Measurements from ENCODE around the gene BRPF1.

The BRPF1 gene

GRCh38 chr3:9717563-9717962 is 14.0 kb upstream of the BRPF1 start:
- H3K27ac ChIP-seq (ENCODE audit: low read depth, low read length): no peak overlapping the region
- H3K4me3 ChIP-seq (ENCODE audit: low read depth, low read length): no peak overlapping the region
- no peak overlapping the region for H2AFZ ChIP-seq (ENCODE audit: low read length, unreplicated experiment)
- H3K4me1 ChIP-seq (ENCODE audit: control insufficient read depth, insufficient read depth, low read length, unreplicated experiment): peaks cover 12% of the 10 kb centered on the region
- H3K27me3 ChIP-seq (ENCODE audit: insufficient read depth, low read length): peaks cover 14% of the 10 kb centered on the region
- no peaks in the 10 kb centered on the region for H3K79me2 ChIP-seq (ENCODE audit: control insufficient read depth, insufficient read depth, low read length, unreplicated experiment)
- H3K36me3 ChIP-seq (ENCODE audit: insufficient read depth, low read length): no peaks in the 10 kb centered on the region

DNA sequence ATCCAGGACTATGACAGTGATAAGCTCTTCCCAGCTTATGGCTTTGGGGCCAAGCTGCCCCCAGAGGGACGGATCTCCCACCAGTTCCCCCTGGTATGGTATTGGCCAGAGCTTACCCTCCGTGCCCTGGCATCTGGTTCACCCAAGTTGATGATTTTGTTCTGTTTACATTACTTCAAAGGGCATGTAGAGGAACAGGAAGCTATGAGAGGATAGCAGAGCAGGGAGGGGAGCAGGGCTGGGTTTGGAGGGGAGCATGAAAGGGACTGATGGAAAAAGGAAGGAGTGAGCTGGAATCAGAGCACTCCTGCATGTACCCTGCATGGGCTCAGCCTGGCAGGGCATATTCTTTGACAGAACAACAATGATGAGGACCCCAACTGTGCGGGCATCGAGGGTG is 13.4 kb upstream of the BRPF1 start:
- Histone ChIP-seq H3K79me2 (ENCODE audit: control insufficient read depth, insufficient read depth, low read length, unreplicated experiment) (no peaks in the 10 kb centered on the region), H3K27ac (ENCODE audit: low read depth, low read length) (no peak overlapping the region), H3K36me3 (ENCODE audit: insufficient read depth, low read length) (no peaks in the 10 kb centered on the region), H3K27me3 (ENCODE audit: insufficient read depth, low read length) (peaks cover 8% of the 10 kb centered on the region), H3K4me1 (ENCODE audit: control insufficient read depth, insufficient read depth, low read length, unreplicated experiment) (peaks cover 12% of the 10 kb centered on the region), H2AFZ (ENCODE audit: low read length, unreplicated experiment) (no peak overlapping the region), H3K4me3 (ENCODE audit: low read depth, low read length) (no peak overlapping the region)

GRCh38 chr3:9721015-9721699 is 10.4 kb upstream of the BRPF1 start:
- no peak overlapping the region for H3K27ac ChIP-seq (ENCODE audit: low read depth, low read length)
- peaks cover 10% of the 10 kb centered on the region for H3K4me1 ChIP-seq (ENCODE audit: control insufficient read depth, insufficient read depth, low read length, unreplicated experiment)
- H3K4me3 ChIP-seq (ENCODE audit: low read depth, low read length): no peak overlapping the region
- H3K79me2 ChIP-seq (ENCODE audit: control insufficient read depth, insufficient read depth, low read length, unreplicated experiment): no peaks in the 10 kb centered on the region
- H3K27me3 ChIP-seq (ENCODE audit: insufficient read depth, low read length): peaks cover 3% of the 10 kb centered on the region; the same call in 1 of the 2 replicates
- H3K36me3 ChIP-seq (ENCODE audit: insufficient read depth, low read length): no peaks in the 10 kb centered on the region
- no peak overlapping the region for H2AFZ ChIP-seq (ENCODE audit: low read length, unreplicated experiment)

DNA sequence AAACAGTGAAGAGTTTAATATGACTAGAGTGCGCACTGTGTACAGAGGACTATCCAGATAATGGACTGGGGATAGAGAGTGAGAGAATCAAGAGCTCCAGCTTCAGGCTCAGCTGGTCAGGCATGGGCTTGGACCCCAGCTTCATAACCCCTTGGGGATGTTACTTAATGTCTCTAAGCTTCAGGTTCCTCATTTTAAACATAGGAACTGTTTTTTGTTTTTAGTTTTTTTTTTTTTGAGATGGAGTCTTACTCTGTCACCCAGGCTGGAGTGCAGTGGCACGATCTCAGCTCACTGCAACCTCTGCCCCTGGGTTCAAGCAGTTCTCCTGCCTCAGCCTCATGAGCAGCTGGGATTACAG is 9.9 kb upstream of the BRPF1 start:
- peaks cover 3% of the 10 kb centered on the region; the same call in 1 of the 2 replicates for H3K27me3 ChIP-seq (ENCODE audit: insufficient read depth, low read length)
- no peak overlapping the region for H3K27ac ChIP-seq (ENCODE audit: low read depth, low read length)
- H3K79me2 ChIP-seq (ENCODE audit: control insufficient read depth, insufficient read depth, low read length, unreplicated experiment): no peaks in the 10 kb centered on the region
- no peak overlapping the region for H2AFZ ChIP-seq (ENCODE audit: low read length, unreplicated experiment)
- H3K36me3 ChIP-seq (ENCODE audit: insufficient read depth, low read length): no peaks in the 10 kb centered on the region
- H3K4me3 ChIP-seq (ENCODE audit: low read depth, low read length): no peak overlapping the region
- peaks cover 9% of the 10 kb centered on the region for H3K4me1 ChIP-seq (ENCODE audit: control insufficient read depth, insufficient read depth, low read length, unreplicated experiment)

DNA sequence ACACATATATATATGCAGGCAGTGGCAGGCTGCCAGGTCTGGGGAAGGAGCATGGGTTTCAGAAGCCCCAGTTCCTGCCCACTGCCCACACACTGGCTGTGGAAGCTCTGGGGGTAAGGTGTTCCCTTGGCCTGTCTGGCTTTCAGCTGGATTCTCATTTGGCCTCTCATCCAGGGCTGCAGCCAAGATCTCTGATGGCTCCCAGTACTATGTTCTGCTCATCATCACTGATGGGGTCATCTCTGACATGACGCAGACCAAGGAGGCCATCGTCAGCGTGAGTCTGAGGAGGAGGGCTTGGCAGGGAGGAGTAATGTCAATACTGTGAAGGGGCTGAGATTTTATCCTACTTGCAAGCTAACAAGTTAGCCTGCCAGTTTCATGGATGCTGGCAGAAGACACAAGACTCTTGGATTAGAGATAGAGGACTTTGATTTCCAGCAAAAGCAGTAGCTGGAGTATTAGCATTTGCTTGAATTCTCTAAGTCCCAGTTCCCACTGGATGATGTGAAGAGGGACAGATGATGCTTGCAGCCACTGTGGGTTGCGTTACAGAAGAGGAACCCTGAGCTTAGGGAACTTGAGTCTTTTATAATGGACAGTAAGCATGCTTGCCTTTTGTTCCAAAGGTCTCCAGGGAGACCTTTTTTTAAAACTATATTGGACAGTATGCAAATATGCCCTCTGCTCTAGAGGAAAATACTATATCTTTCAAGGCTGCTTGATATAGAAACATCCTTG is 5.6 kb upstream of the BRPF1 start:
- Histone ChIP-seq H3K27me3 (ENCODE audit: insufficient read depth, low read length) (no peaks in the 10 kb centered on the region), H3K4me3 (ENCODE audit: low read depth, low read length) (no peak overlapping the region), H2AFZ (ENCODE audit: low read length, unreplicated experiment) (no peak overlapping the region), H3K4me1 (ENCODE audit: control insufficient read depth, insufficient read depth, low read length, unreplicated experiment) (peaks cover 22% of the 10 kb centered on the region), H3K27ac (ENCODE audit: low read depth, low read length) (no peak overlapping the region), H3K79me2 (ENCODE audit: control insufficient read depth, insufficient read depth, low read length, unreplicated experiment) (no peaks in the 10 kb centered on the region), H3K36me3 (ENCODE audit: insufficient read depth, low read length) (no peaks in the 10 kb centered on the region)

GRCh38 chr3:9727041-9727595 is 4.4 kb upstream of the BRPF1 start:
- Histone ChIP-seq H3K79me2 (ENCODE audit: control insufficient read depth, insufficient read depth, low read length, unreplicated experiment) (peaks cover 5% of the 10 kb centered on the region), H3K4me1 (ENCODE audit: control insufficient read depth, insufficient read depth, low read length, unreplicated experiment) (peaks cover 18% of the 10 kb centered on the region), H3K27me3 (ENCODE audit: insufficient read depth, low read length) (no peaks in the 10 kb centered on the region), H3K27ac (ENCODE audit: low read depth, low read length) (no peak overlapping the region), H2AFZ (ENCODE audit: low read length, unreplicated experiment) (no peak overlapping the region), H3K4me3 (ENCODE audit: low read depth, low read length) (no peak overlapping the region), H3K36me3 (ENCODE audit: insufficient read depth, low read length) (no peaks in the 10 kb centered on the region)

DNA sequence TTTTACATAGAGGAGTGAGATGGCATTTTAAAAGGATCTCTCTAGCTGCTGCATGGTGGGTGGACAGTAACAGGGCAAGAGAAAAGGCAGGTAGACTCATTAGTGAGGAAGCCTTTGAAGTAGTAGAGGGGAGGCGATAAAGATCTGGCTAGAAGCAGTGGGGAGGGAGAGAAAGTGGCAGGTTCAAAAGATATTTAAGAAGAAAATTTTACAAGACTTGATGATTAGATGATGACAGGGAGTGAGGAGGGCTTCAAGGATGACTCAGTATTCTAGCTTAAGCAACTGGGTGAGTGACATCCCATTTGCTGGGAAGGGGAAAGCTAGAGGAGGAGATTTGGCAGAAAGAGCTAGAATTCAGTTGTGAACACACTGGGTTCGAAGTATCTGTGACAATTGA is 3.8 kb upstream of the BRPF1 start:
- Histone ChIP-seq H3K27me3 (ENCODE audit: insufficient read depth, low read length) (no peaks in the 10 kb centered on the region), H3K4me3 (ENCODE audit: low read depth, low read length) (no peak overlapping the region), H3K79me2 (ENCODE audit: control insufficient read depth, insufficient read depth, low read length, unreplicated experiment) (peaks cover 12% of the 10 kb centered on the region), H3K36me3 (ENCODE audit: insufficient read depth, low read length) (no peaks in the 10 kb centered on the region), H2AFZ (ENCODE audit: low read length, unreplicated experiment) (no peak overlapping the region), H3K27ac (ENCODE audit: low read depth, low read length) (no peak overlapping the region), H3K4me1 (ENCODE audit: control insufficient read depth, insufficient read depth, low read length, unreplicated experiment) (peaks cover 20% of the 10 kb centered on the region)

DNA sequence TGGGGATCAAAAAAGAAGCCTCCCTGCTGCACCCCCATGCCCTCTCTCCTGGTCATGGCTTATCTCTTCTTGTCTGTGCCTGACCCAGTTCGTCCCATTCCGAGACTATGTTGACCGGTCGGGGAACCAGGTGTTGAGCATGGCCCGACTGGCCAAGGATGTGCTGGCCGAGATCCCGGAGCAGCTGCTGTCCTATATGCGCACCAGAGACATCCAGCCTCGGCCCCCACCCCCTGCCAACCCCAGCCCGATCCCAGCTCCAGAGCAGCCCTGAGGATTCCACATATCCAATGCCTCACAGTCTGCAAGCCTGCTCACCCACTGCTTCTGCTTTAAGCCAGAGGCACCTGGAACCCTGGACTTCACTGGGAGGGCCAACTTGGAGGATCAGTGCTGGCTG is 2.1 kb upstream of the BRPF1 start:
- no peaks in the 10 kb centered on the region for H3K36me3 ChIP-seq (ENCODE audit: insufficient read depth, low read length)
- H3K4me3 ChIP-seq (ENCODE audit: low read depth, low read length): no peak overlapping the region
- no peak overlapping the region for H3K27ac ChIP-seq (ENCODE audit: low read depth, low read length)
- H3K4me1 ChIP-seq (ENCODE audit: control insufficient read depth, insufficient read depth, low read length, unreplicated experiment): peaks cover 30% of the 10 kb centered on the region
- H3K79me2 ChIP-seq (ENCODE audit: control insufficient read depth, insufficient read depth, low read length, unreplicated experiment): peaks cover 28% of the 10 kb centered on the region
- H2AFZ ChIP-seq (ENCODE audit: low read length, unreplicated experiment): no peak overlapping the region
- no peaks in the 10 kb centered on the region for H3K27me3 ChIP-seq (ENCODE audit: insufficient read depth, low read length)

- Histone ChIP-seq H3K4me1 (ENCODE audit: control insufficient read depth, insufficient read depth, low read length, unreplicated experiment) (peaks cover 30% of the 10 kb centered on the region), H3K79me2 (ENCODE audit: control insufficient read depth, insufficient read depth, low read length, unreplicated experiment) (peaks cover 31% of the 10 kb centered on the region), H3K27me3 (ENCODE audit: insufficient read depth, low read length) (no peaks in the 10 kb centered on the region), H3K4me3 (ENCODE audit: low read depth, low read length) (peak overlapping the region; percentile 84), H3K27ac (ENCODE audit: low read depth, low read length) (peak overlapping the region; percentile 71), H2AFZ (ENCODE audit: low read length, unreplicated experiment) (peak overlapping the region; percentile 91), H3K36me3 (ENCODE audit: insufficient read depth, low read length) (no peaks in the 10 kb centered on the region)
These were observed 804 bp upstream of the BRPF1 start for GRCh38 chr3:9730657-9731205.

GRCh38 chr3:9732080-9732739 is 675 bp downstream of the BRPF1 start:
- Histone ChIP-seq H2AFZ (ENCODE audit: low read length, unreplicated experiment) (peak overlapping the region; percentile 3), H3K36me3 (ENCODE audit: insufficient read depth, low read length) (peaks cover 5% of the 10 kb centered on the region), H3K27me3 (ENCODE audit: insufficient read depth, low read length) (no peaks in the 10 kb centered on the region), H3K27ac (ENCODE audit: low read depth, low read length) (peak overlapping the region; percentile 90; the same call in 1 of the 2 replicates), H3K4me3 (ENCODE audit: low read depth, low read length) (peak overlapping the region; percentile 84), H3K4me1 (ENCODE audit: control insufficient read depth, insufficient read depth, low read length, unreplicated experiment) (peaks cover 27% of the 10 kb centered on the region), H3K79me2 (ENCODE audit: control insufficient read depth, insufficient read depth, low read length, unreplicated experiment) (peaks cover 42% of the 10 kb centered on the region)
